HG03342 (cell line): ENCODE data around the gene ACACA.
"Not testable (repeated sequence)": the region's sequence is repeated elsewhere in the genome, so short reads cannot be mapped to it uniquely, and the experiment has no call there.

Experiments
- ATAC-seq: cut with Tn5 transposase; IDR thresholded peaks from one replicate; pipeline ENCODE4 v1.9.1; 2021; ENCODE audit warnings: mild to moderate bottlenecking, moderate library complexity; ENCODE audit not compliant: unreplicated experiment

The ACACA gene

GRCh38 chr17:37406635-37407461 lies at the start of gene ACACA, which contains the start of gene TADA2A:
Gene ACACA, minus strand, starts transcription at chr17:37406836. Its CDS starts 537 bp downstream, at chr17:37406299.
Gene TADA2A, plus strand, starts transcription at chr17:37406886. Its CDS starts 4,480 bp downstream, at chr17:37411366.
- ATAC-seq: peak; percentile 80

DNA sequence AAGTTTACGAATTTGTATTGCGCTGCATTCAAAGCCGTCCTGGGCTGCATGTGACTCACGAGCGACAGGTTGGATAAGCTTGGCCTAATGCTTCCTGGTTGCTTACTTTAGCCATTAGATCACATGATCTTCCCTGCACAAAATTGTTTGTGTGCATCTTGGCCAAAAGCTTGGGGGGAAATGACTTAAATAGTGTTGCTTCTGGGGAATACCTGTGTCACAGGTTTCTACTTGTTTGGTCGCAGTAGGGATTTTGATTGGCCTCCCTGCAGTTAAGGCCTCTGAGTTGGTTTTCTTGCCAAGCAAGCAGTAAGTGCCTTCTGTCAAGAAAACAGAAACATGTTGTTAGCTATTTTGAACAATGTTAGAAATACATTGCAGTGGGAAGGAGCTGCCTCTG lies 43.5 kb upstream of the ACACA start:
- ATAC-seq: no peak

DNA sequence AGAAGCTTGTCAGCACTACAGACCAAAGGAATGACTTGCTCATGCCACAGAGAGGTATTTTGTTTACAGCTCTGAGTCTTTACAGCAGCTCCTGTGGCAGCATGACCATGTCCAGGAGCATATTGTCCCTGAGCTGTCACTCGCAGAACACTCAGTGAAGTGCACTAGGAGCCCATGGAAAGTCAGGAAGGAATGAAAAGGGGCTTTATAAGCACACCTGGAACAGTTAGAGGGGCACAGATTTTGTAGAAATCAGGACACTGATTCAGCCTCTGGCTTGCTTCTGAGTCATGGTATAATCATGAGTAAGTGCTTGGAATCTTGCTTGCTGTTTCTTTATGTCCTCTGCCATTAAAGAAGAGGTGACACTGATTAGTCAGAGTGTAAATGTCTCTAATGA lies 41.0 kb upstream of the ACACA start:
- no peak for ATAC-seq

DNA sequence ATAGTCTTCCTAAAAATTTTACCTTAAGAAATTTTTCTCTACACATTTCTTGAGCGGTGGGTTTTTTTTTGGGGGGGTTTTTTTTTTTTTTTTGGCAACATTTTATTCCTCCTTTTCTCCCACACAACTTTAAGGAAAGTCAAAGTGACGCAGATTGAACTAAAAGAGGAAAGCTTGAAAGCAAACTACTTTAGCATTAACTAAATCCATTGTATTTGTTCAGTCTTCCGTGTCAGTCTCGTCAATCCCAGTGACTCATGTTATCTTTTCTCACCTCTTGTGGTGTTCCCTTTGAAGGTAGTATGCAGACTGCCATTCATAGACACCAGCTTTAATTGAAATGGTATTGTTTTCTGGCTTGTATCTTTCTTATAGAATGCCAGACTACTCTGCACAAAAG lies 39.4 kb upstream of the ACACA start:
- no peak for ATAC-seq

GRCh38 chr17:37441369-37442014 lies 34.9 kb upstream of the ACACA start:
- not testable (repeated sequence) for ATAC-seq

- ATAC-seq: no peak
Measured at GRCh38 chr17:37440424-37440823, 33.8 kb upstream of the ACACA start.

DNA sequence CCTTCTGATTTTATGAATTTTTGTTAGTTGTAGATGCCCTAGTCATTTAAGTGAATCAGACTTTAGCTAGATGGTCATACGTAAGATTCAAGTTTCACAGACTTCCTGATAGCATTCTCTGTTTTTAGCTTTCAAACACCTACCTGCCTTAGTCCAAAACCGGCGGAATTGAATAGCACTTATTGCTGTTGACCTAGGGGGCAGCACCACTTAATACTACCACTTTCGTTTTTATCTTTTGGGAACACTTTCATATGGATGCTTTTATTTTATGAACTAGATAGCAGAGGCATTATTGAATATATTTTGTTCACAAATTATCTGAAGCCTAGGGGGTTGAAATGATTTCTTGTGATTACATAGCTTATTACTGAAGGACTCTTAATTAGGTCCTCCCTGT lies 31.5 kb upstream of the ACACA start:
- ATAC-seq: no peak

DNA sequence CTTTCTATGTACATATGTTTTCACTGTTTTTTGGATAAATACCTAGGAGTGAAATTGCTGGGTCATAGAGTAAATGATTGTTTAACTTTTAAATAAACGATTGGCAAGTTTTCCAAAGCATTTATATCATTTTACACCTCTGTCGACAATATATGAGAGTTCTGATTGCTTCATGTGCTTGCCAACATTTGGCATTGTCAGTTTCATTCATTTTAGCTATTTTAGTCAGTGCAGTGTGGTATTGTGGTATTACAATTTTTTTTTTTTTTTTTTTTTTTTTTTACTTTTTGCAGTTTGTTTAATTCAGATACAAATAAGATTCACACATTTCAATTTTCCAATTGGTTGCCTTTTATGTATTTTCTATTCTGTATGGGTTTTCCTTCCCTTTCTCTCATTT lies 26.0 kb upstream of the ACACA start:
- no peak for ATAC-seq

GRCh38 chr17:37430051-37430627 lies 23.5 kb upstream of the ACACA start:
- ATAC-seq: no peak

DNA sequence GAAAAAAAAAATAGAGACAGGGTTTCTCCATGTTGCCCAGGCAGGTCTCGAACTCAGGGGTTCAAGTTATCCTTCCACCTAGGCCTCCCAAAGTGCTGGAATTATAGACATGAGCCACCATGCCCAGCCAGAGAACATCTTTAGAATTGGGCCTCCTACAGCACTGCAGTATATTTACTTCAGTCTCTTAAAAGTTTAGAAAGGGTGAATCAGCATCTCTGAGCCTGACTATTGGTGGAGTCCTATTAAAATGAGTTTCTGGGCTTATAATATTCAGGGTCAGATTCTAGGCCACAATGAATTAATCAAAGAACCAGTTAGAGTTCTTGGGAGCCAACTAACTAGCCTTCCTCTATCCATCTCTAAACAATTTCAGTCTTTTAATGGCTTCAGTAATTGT lies 22.8 kb upstream of the ACACA start:
- no peak for ATAC-seq

GRCh38 chr17:37429039-37429438 lies 22.4 kb upstream of the ACACA start:
- ATAC-seq: no peak

GRCh38 chr17:37425268-37425667 lies 18.6 kb upstream of the ACACA start:
- ATAC-seq: no peak

- ATAC-seq: no peak
Measured at GRCh38 chr17:37422971-37423625, 16.5 kb upstream of the ACACA start.

DNA sequence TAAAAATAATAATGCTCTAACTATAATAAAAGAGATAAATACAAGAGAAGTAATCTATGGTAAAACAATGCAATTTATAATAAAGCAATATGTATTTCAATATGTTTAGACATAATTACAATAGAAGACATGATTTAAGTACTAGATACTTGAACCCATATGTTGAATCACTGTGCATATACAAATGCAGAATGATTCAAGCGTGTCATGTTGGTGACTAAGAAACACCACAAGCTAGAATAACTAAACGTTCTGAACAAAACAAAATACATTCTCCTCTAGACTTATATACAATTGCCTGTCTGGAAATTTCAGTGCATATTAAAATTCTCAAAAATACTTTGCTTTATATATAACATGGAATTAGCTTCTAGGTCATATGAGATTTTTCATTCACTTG lies 11.2 kb upstream of the ACACA start:
- ATAC-seq: no peak

GRCh38 chr17:37413875-37414519 lies 7.4 kb upstream of the ACACA start:
- no peak for ATAC-seq

DNA sequence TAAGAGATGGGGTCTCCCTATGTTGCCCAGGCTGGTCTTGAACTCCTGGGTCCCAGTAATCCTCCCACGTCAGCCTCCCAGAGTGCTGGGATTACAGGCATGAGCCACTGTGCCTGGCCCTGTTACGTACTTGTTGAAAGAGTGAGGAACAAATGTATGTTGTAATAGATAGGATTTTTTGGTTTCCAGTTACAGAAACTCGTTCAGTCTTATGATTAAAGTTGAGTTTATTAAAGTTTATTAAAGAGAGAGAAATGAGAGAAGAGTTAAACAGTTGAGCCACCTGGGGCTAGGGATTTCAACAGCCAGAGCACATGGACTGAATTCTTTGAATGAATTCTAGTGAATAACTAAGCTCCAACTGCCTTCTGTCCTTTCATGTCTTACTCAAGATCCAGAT lies 3.7 kb upstream of the ACACA start:
- ATAC-seq: no peak

DNA sequence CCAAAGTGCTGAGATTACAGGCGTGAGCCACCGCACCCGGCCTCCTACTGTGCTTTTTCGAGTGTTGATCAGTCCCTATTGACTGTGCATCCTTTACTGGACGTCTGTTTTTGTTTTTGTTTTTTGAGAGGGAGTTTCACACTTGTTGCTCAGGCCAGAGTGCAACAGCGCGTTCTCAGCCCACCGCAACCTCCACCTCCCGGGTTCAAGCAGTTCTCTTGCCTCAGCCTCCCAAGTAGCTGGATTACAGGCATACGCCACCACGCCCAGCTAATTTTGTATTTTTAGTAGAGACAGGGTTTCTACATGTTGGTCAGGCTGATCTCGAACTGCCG lies 1.5 kb upstream of the ACACA start:
- not testable (repeated sequence) for ATAC-seq

- ATAC-seq: peak; percentile 19
Measured at GRCh38 chr17:37405955-37406634, 541 bp downstream of the ACACA start.

- ATAC-seq: not testable (repeated sequence)
Measured at GRCh38 chr17:37405522-37405921, 1.1 kb downstream of the ACACA start.

DNA sequence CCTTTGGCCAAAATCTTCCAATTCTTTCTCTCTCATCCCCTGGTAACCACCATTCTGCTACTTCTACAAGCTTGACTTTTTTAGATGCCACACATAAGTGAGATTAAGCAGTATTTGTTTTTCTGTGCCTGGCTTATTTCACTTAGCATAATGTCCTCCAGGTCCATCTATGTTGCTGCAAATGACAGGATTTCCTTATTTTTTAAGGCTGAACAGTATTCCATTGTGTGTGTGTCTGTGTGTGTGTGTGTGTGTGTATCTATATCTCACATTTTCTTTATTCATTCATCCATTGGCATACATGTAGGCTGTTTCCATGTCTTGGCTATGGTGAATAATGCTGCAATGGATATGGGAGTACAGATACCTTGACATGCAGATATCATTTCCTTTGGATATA lies 6.1 kb downstream of the ACACA start:
- no peak for ATAC-seq
